HG02885 (cell line): Measurements from ENCODE around the gene PAX6.

Experiments used
- ATAC-seq: cut with Tn5 transposase; IDR thresholded peaks from one replicate; pipeline ENCODE4 v1.9.1; 2021; ENCODE audit warnings: mild to moderate bottlenecking; ENCODE audit not compliant: unreplicated experiment, poor library complexity

Gene PAX6

GRCh38 chr11:31799435-31800397 is 11.4 kb downstream of the PAX6 start:
- ATAC-seq = no peak

DNA sequence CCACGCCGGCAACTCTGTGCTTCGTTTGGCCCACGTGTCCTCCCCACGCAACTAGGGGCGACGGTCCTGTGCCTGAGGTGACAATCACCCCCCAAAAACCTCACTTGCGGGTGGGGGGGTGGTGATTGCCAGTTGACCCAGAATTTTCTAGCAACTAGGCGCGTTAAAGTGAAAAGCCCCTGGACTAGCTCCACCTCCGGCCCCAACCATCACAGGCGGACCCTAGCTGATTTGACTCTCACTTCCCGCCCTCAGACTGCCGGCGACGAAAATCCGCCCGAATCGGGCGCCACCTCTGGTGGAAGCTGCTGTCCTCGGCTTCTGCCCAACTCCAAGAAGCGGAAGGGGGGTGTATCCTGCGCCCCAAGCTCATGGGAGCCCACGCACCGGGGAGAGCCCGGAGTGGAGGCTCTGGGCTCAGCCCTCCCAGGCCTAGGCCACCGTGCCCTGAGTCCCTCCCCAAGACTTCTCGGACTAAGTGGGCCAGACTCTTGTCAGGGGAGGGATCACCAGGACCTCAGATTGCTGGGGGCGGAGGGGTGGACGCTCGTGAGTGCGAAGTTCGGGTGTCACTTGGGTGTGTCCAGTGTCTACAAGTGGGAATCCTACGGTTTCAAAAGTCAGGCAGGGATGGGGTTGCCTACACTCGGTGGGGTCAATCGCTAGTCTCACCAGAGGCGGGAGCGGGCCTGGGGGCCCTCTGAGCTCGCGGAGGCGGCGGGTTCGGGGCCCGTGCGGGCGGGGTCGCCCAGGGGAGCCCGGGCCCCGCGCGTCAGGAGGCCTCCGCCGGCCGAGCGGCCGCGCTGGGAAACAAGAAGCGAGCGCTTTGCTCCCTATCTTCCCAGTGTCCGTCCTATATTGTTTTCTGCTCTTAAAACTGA is 12.3 kb downstream of the PAX6 start:
- no peak for ATAC-seq

DNA sequence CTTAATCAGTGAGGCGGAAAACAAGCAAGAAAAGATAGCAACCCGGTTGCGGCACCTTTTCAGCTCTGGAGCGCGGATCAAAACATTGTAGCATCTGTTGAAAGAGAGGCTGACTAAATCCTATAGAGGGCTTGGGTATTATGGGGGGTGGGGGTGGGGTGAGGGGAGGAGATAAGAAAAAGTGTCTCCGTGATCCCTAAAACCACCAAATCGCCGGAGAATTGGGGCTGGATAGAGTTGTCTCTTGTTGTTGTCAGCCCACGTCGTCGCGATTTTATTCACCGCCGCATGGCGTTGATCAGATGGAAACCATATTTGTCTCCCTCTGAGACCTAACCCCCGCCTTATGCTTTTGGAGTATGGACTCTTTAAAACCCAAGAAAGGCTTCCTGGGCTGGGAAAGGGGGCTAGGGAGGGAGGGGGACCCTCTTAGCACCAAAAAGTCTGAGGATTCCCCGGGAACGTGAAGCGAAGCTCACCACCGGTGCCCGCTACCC is 13.0 kb downstream of the PAX6 start:
- ATAC-seq = no peak

- ATAC-seq = no peak
Observed at GRCh38 chr11:31797190-31798056, 13.7 kb downstream of the PAX6 start.

DNA sequence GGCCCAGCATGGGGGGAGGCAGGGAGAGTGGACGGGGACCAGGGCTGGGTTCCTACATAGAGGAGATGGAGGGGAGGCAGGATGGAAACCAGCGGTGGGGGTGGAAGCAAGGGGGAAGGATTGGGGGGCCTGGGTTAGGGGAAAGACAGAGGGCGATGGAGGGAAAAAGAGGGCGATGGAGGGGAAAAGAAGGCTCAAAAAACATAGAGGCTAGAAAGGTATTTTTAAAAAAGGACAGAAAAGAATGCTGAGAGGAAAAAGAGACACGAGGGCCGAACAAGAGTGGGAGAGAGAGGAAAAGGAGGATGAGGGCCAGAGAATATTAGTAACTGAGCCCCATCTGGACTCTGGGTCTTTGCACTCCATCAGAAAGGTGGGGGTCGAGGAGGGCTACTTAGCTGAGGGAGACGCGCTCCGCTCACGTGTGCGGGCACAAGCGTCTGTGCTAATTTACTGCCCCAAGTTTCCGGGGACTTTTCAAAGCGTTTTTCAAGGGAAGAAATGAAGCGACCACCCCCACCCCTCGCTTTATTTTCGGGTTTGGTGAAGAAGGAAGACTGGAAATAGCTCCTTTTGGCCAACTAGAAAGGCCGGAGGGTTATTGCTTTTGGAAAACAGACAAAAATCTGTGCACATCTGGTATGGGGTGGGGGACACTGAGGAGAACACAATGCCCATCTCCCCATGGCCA is 14.5 kb downstream of the PAX6 start:
- ATAC-seq = no peak

DNA sequence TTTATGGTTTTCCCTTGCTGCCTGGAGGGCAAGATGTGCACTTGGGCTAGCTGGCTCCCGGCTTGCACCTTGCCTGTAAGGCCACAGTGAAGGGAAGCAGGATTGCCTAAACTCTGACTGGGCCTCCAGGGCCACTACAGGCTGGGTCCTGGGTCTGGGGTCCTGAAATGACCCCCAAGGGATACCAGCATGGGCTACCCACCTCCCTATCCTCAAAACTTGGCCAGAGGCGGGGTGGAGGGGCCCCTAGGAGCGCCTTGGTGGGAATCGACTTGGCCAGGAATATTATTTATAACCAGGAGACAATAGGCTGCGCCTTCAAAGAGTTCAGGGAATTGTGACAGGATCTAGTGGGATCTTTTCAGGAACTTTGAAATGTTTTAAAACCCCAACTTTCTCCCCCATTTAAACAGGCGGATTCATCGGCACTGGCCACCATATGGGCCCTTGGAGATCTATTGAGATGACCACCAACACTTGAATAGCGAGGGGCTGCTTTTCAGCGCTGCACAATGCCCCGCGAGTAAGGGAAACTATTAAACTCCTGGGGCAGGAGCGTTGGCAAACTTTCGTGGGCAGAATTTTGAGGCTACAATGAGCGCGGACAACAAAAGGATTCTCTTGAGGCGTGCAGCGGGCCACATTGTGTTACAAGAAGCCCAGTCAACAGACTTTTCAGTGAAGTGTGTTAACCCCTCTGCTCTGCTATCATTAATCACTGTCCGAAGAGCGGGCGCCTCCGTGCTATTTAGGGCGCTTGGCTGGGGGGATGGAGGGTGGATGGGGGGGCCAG is 15.2 kb downstream of the PAX6 start:
- ATAC-seq = no peak

DNA sequence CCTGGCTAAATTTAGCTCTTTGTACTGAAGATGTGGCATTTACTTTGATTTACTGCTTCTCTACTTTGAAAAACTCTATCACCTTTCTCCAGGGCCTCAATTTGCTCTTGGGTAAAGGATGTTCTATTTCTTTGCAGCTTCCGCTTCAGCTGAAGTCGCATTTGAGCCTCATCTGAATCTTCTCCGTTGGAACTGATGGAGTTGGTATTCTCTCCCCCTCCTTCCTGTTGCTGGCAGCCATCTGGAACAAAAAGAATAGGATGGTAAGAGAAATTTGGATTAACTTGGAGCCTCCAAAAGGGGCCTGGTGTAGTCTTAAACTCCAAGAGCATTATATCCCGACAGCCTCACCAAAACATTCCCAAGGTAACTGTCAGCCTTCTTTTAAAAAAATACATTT is 16.6 kb downstream of the PAX6 start:
- no peak for ATAC-seq

GRCh38 chr11:31793264-31793663 is 17.9 kb downstream of the PAX6 start:
- ATAC-seq = no peak

DNA sequence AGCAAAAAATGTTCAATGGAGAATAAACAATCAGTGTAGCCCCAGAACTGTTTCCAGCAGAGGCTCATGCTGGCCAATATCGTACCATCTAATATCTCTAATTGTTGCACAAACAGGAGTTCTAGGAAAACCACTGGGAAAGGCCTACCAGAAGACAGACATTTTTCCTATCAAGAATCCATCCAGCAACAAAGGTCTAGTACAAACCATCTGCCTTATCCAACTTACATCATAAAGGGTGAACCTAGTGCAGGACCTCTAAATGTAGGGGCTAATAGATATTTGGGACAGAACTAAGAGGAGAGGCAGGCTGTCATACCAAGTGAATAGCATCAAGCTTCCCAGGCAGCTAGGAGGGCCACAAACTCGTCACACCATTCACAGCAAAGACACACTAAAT is 18.7 kb downstream of the PAX6 start:
- ATAC-seq = no peak

DNA sequence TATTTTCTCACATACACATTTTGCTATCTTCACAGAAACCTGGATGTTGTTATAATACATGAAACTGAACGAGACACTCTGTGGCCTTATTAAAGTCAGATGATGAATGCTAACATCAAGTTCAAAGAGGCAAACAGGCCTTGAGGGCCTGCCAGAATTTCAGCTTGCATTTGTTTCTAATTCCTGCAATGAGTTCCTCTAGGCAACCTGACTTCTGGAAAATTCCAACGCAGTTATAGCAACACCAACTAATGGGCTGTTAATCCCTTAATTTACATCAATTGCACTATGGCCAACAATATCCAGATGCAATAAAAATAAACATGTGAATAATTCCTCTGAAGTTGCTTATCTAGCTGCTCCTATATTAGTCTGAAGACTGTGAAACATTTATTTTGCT is 19.1 kb downstream of the PAX6 start:
- no peak for ATAC-seq

- no peak for ATAC-seq
Observed at GRCh38 chr11:31790649-31791048, 20.5 kb downstream of the PAX6 start.

DNA sequence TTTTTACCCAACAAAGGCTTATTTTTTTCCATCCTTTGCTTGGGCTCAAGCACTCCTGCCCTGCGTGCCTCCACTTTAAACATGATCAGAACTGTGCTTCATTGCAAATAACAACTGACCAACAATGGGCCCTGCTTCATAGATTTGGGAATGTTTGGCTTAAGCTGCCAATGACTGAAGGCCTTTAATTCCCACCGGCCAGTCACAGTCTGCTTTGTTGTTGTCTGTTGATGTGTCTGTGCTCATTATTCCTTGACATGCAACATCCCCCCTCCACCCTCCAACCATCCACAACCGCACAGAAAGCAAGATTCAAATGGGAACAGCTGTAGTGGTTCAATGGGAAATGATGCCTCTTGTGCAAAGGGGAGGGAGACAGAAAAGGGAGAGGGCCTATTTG is 23.0 kb downstream of the PAX6 start:
- ATAC-seq = no peak

GRCh38 chr11:31786996-31787685 is 24.0 kb downstream of the PAX6 start:
- ATAC-seq = no peak

GRCh38 chr11:31784611-31785010 is 26.5 kb downstream of the PAX6 start:
- ATAC-seq = no peak

GRCh38 chr11:31783252-31783651 is 27.9 kb downstream of the PAX6 start:
- ATAC-seq = no peak

- no peak for ATAC-seq
Observed at GRCh38 chr11:31782257-31782656, 28.9 kb downstream of the PAX6 start.

DNA sequence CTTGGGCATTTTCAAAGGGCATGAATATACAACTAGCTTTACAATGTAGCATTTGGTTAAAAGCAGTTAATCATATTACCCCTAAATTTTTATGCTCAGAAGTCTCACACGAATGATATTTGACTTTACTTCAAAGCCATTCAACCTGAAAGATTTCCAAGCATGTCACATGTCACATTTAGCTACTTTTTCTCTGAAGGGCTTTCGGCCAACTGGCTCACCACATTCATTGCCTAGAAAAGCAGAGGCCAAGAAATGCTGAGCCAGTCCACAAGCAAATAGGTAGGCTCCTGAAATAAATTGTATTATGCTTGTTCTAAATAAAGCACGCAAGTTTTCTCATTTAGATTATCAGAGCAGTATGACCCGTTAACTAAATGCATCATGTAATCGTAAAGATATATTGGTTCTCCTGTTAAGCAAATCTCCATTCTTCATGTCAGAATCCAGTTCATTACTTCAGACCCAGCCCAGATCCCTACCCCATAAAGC is 30.6 kb downstream of the PAX6 start:
- no peak for ATAC-seq

DNA sequence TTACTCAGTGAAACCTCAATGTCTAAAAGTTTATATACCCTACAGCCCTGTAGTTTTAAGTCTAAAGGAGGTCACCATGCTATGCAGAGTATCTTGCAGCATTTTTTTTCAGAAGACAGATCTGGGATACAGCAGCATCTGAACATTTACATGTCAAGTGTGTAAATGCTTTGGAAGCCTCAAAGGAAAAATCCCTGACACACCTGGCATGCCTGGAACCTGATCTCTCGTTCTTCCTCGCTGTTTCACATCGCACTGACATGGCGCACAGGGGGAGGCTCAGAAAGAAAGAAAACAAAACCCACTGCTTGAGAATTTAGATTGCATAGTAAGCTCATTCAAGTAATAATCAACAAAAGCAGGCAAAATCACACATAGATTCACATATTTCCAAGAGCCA is 31.0 kb downstream of the PAX6 start:
- ATAC-seq = no peak
